HG02798 (cell line): Measurements from ENCODE around the gene ZNF516.

Experiments
- ATAC-seq: cut with Tn5 transposase; IDR thresholded peaks from one replicate; pipeline ENCODE4 v1.9.1; 2021; ENCODE audit warnings: mild to moderate bottlenecking; ENCODE audit not compliant: unreplicated experiment, poor library complexity

The ZNF516 gene

DNA sequence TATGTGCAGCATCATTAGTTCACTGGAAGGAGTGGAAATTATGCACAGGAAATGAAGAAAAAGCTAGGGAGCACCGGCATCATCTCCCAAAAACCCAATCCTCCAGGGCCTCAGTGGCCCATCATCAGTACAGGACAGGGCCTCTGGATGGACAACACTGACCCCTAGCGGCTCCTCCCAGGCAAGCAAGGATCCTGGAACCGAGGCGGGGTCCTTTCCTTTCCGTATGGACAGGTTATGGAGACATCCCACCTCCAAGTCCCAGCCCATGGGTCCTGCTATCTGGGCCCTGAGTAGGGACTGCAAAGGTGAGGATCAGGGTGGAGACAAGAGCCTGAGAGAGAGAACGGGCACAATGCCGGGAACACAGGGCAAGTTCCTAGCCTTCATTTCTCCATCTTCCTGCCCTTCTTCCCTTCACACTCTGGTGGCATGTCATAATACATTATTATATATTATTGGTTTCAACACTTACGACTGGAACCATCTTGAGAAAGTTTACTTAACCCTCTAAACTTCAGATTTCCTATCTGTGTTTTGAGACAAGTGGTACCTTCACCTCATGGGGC is 68.2 kb downstream of the ZNF516 start:
- ATAC-seq = no peak

GRCh38 chr18:76425146-76426131 is 69.6 kb downstream of the ZNF516 start:
- ATAC-seq = no peak

DNA sequence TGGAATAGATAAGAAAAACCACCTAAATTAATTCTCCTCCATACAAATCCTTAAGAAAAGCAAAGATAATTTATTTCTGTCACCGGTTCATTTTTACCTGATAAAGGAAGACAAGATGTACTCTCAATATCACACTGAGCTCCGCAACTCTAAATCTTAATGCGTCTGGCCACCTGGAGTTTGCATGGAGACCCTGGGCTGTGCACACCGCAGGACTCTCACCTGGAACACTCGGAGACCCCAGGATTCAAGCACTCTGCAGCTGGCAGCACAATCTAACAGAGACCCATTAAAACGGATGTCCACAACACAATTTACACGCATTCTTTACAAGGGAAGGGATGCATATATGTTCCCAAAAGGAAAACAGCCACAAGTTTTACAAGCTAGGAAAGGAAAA is 72.2 kb downstream of the ZNF516 start:
- ATAC-seq = no peak

GRCh38 chr18:76422121-76422520 is 72.9 kb downstream of the ZNF516 start:
- ATAC-seq = no peak

DNA sequence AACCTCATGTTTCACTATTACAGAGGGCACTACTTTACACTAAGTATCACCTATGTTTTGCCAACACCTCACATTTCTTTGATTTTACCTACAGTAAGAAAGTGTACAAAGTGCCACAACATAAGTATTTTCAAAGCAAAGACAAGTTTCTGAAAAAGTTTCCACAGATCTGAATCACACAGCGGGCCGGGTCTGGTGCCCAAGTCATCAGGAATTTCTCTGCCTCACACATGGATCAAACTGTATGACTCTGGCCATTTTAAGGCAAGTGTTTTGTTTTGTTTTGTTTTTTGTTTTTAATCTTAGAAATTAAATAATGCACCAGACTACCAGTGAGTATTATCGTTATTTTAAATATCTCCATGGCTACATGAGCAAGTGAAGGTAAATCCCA is 73.4 kb downstream of the ZNF516 start:
- ATAC-seq = no peak

- ATAC-seq = no peak
These were observed 74.0 kb downstream of the ZNF516 start for GRCh38 chr18:76420898-76421684.

- ATAC-seq = no peak
These were observed 75.2 kb downstream of the ZNF516 start for GRCh38 chr18:76419811-76420210.

GRCh38 chr18:76416911-76417310 is 78.1 kb downstream of the ZNF516 start:
- no peak for ATAC-seq

- no peak for ATAC-seq
These were observed 80.0 kb downstream of the ZNF516 start for GRCh38 chr18:76414936-76415621.

DNA sequence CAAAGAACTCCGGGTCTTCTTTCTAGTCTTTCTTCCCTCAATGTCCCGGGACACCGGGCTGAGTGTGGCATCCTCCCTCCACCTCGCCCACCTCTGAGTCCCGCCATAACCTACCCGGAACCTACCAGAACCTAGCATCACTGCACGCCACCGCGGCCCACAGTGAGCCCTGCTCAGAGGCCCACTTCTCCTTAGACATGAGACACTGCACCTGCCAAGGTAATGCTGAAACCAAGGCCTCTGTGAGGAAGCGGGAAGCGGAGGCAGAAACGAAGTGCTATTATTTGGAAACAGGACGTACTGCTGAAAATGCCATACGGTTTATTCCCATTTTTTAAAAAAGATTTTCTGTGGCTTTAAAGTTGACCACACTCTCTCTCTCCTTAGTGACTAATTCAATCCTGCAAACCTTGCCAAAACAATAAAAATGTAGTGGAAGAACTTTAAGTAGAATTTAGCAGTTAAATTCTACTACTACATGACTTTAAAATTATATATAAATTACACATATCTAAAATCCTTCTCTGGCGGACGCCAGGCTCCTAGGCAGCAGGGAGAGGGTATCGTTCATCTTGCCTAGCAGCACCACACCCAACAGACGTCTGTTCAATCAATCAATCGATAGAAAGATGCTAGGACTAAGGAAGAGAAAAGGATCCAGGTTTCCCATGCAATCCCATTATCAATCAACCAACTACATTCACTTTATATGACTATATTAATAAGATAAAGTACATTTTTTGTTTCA is 82.0 kb downstream of the ZNF516 start:
- no peak for ATAC-seq

GRCh38 chr18:76412010-76412817 is 82.8 kb downstream of the ZNF516 start:
- ATAC-seq = no peak

DNA sequence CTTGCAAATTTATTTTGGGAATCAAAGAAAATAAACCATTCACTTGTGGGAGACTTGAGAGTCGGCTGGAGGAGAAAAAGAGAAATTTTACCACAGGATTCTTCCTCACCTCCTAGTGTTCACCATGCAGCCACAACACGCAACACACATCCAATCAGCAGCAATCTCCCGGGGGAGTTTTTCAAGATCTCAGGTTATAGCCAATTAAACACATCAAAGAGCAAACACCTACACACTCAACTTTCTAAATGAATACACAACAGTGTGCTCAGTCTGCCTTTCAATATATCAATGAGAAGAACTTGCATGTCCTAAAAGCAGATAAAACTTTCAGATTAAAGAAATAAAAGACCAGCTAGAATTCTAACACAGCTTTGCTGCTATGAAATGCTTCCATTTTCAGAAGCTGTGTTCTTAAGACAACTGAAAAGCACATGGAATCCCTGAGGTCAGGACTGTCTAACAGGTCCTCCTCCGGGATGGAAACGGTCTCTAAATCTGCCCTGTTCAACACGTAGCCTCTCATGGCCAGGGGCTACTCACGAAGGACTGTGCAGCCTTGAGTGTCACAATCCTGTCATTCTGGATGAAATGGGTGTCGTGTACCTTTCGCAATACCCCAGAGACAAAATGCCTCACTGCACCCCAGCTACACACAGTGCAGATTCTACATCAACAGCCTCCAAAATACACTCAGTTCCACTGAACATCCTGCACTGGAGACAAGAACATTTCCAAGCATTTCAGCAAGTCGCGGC is 84.2 kb downstream of the ZNF516 start:
- peak; percentile 60 for ATAC-seq

GRCh38 chr18:76410033-76410432 is 85.0 kb downstream of the ZNF516 start:
- no peak for ATAC-seq

GRCh38 chr18:76408480-76409067 is 86.5 kb downstream of the ZNF516 start:
- ATAC-seq = no peak

GRCh38 chr18:76407681-76408080 is 87.4 kb downstream of the ZNF516 start:
- no peak for ATAC-seq

DNA sequence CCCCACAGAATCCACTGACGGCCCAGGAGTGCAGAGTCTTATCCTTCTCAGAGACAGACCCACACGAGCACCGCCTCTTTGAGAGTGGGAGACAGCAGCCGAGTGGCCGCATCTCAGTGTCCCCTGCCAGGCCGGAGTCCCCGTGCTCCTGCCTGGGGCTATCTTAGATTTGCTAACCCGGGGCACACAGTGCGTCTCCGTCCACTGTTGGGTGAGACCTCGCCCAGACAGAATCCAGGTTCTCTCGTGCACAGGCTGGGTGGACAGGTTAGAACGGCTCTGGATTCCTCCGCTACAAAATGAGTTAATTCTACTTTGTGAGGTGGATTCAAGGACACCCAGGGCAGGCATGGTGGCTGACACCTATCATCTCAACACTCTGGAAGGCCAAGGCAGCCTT is 88.3 kb downstream of the ZNF516 start:
- no peak for ATAC-seq

DNA sequence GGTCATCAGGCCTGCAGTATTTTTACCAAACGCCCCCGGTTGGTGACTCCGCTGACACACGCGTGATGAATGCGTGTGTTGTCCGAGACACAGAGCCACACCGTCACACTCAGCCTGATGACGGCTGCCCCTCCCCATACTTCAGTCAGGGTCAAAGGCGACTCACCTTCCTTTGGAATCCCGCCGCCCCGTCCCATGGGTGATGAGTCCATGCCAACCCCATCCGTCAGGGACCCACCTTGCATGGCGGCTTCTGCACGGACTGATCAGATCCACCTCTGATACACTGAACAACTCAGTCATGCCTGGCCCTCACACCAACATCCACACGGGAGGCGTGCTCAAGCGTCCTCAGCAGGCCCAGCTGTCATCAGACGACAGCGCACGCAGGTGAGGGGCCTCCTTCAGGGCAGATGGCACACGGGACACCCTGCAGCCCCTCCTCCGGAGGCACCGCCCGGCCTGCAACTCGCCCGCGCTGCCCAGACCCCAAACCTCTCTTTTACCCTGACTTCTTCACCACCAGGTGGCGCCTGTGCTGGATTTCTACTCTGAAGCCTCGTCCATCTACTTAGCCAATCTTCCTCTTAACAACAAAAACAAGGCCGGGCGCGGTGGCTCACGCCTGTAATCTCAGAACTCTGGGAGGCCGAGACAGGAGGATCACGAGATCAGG is 89.2 kb downstream of the ZNF516 start:
- peak; percentile 43 for ATAC-seq
